ENCODE data around the gene BOD1L2.

GRCh38 chr18:57142324-57142723, 4.6 kb upstream of the BOD1L2 start:
- TF ChIP-seq CTCF (conservative IDR thresholded peaks at IDR 0.05) = no peak
- no peak for TF ChIP-seq ZFX (IDR thresholded peaks at IDR 0.05)
